Measurements from ENCODE around the gene APLP2.

The APLP2 gene

GRCh38 chr11:130121445-130121978 is 51.8 kb downstream of the APLP2 start:
- peak; percentile 29 for DNase-seq

- no peak for DNase-seq
Measured at GRCh38 chr11:130122141-130122575, 52.5 kb downstream of the APLP2 start.

GRCh38 chr11:130123414-130124040 is 53.8 kb downstream of the APLP2 start:
- DNase-seq: no peak

GRCh38 chr11:130124096-130124495 is 54.4 kb downstream of the APLP2 start:
- DNase-seq: no peak

GRCh38 chr11:130125638-130126037 is 55.9 kb downstream of the APLP2 start:
- no peak for DNase-seq

- DNase-seq: no peak
Measured at GRCh38 chr11:130126516-130126915, 56.8 kb downstream of the APLP2 start.

GRCh38 chr11:130127509-130127908 is 57.8 kb downstream of the APLP2 start:
- DNase-seq: no peak

- no peak for DNase-seq
Measured at GRCh38 chr11:130128626-130129025, 58.9 kb downstream of the APLP2 start.

- no peak for DNase-seq
Measured at GRCh38 chr11:130129922-130130321, 60.2 kb downstream of the APLP2 start.

GRCh38 chr11:130131961-130132850 is 62.5 kb downstream of the APLP2 start:
- DNase-seq: peak; percentile 38

GRCh38 chr11:130133716-130134115 is 64.0 kb downstream of the APLP2 start:
- DNase-seq: no peak

- no peak for DNase-seq
Measured at GRCh38 chr11:130136107-130136506, 66.4 kb downstream of the APLP2 start.

GRCh38 chr11:130137999-130138398 is 68.3 kb downstream of the APLP2 start:
- DNase-seq: no peak

- no peak for DNase-seq
Measured at GRCh38 chr11:130139401-130139800, 69.7 kb downstream of the APLP2 start.

GRCh38 chr11:130141561-130142341 is 72.1 kb downstream of the APLP2 start:
- DNase-seq: no peak

- no peak for DNase-seq
Measured at GRCh38 chr11:130144141-130144540, 74.4 kb downstream of the APLP2 start.

- no peak for DNase-seq
Measured at GRCh38 chr11:130144861-130145281, 75.2 kb downstream of the APLP2 start.

GRCh38 chr11:130145311-130145812 is 75.7 kb downstream of the APLP2 start:
- DNase-seq: no peak

- no peak for DNase-seq
Measured at GRCh38 chr11:130145975-130146776, 76.5 kb downstream of the APLP2 start.

GRCh38 chr11:130146796-130147195 is 77.1 kb downstream of the APLP2 start:
- DNase-seq: no peak

GRCh38 chr11:130148796-130149326 is 79.2 kb downstream of the APLP2 start:
- no peak for DNase-seq

- DNase-seq: no peak
Measured at GRCh38 chr11:130150790-130151189, 81.1 kb downstream of the APLP2 start.

Data from activated CD8-positive, alpha-beta memory T cell treated with anti-CD3 and anti-CD28 coated beads, Interleukin-2, amount 50 U/mL, for 4 hours (primary cell).